Stomach (tissue), 9 donors: Measurements from ENCODE around the gene NWD2. TPM values are rescaled to one million over a fixed set of nuclear protein-coding genes. Genes with fewer than 3 reads are reported as not detected.

Source experiments
- DNase-seq, 2 donors: peaks; one replicate each; pipeline versions ENCODE4 v3.0.0 to v3.0.0-alpha.2; 2013 to 2019
- H3K27ac ChIP-seq, 5 donors: fragments of 200-600 bp in 4 of 5; sonication (generic) in 4 of 5; one replicate each; pipeline ENCODE4 v1.5.1; 2013 to 2019; ENCODE audit warnings: mild to moderate bottlenecking in 1 of 5, moderate library complexity in 1 of 5
- H3K27me3 ChIP-seq, 3 donors: fragments of 200-600 bp; sonication (generic); one replicate each; pipeline ENCODE4 v1.5.1; 2017 to 2019; ENCODE audit warnings: mixed run types in 1 of 3
- H3K36me3 ChIP-seq, 4 donors: fragments of 200-600 bp; sonication (generic); 1 replicate in 3 of 4; 2 replicates in 1 of 4; pipeline ENCODE4 v1.5.1; 2016 to 2019
- H3K4me1 ChIP-seq, 4 donors: fragments of 200-600 bp; sonication (generic); one replicate each; pipeline ENCODE4 v1.5.1; 2016 to 2019
- H3K4me3 ChIP-seq, 4 donors: fragments of 200-600 bp; sonication (generic) in 3 of 4; one replicate each; pipeline ENCODE4 v1.5.1; 2016 to 2019; ENCODE audit warnings: mild to moderate bottlenecking in 1 of 4
- H3K9me3 ChIP-seq, 4 donors: fragments of 200-600 bp; sonication (generic); one replicate each; pipeline ENCODE4 v1.5.1; 2016 to 2019
- EP300 ChIP-seq: sonication (generic); formaldehyde crosslinking; IDR thresholded peaks from one replicate; pipeline ENCODE4 v1.6.1; 2017; ENCODE audit warnings: antibody characterized with exemption
- POLR2A ChIP-seq, 4 donors: fragments of 450-650 bp; IDR thresholded peaks; one replicate each; pipeline ENCODE4 v1.6.1; 2016; ENCODE audit warnings: antibody characterized with exemption in 4 of 4, control low read depth in 2 of 4, mild to moderate bottlenecking in 1 of 4, moderate library complexity in 1 of 4
- POLR2AphosphoS5 ChIP-seq, 3 donors: sonication (generic); formaldehyde crosslinking; IDR thresholded peaks; one replicate each; pipeline ENCODE4 v1.6.1; 2016; ENCODE audit warnings: antibody characterized with exemption in 3 of 3
- WGBS, 5 donors: extraction: QIAGEN DNeasy Blood & Tissue Kit in 3 of 5; methylation state at CpG; one replicate each; pipeline versions ENCODE4 v1.1.5 to v1.1.7; 2013 to 2018; 5-methylcytosine and 5-hydroxymethylcytosine counted together
- intact Hi-C: fragments of 100-400 bp; cut with DNase I; formaldehyde crosslinking; loops from one replicate; pipeline ENCODE4 v1.15.1; 2023; ENCODE audit warnings: low total_unique reads
- polyA plus RNA-seq, 3 donors: library from polyadenylated mRNA; stranded (reverse); fragments of 200-250 nt; gene quantifications; one replicate each; pipeline ENCODE4 v1.2.3, GENCODE V29; 2013
- total RNA-seq, 5 donors: library from RNA; depleted of rRNA; stranded (reverse); fragments of >200 nt; gene quantifications; one replicate each; pipeline versions ENCODE4 v1.1.0 to v1.2.3, GENCODE V29; 2014 to 2016
- TF ChIP-seq, protein P1 (sequence below), 7 experiments: fragments of 450-650 bp in 4 of 7; fragments of 200-600 bp in 3 of 7; sonication (generic) in 3 of 7; IDR thresholded peaks; one replicate each; pipeline ENCODE4 v1.5.1; 2016 to 2019; ENCODE audit warnings: antibody characterized with exemption in 7 of 7, control low read depth in 2 of 7, mild to moderate bottlenecking in 1 of 7
- donor health status: healthy with polysubstance abuse.
- donor health status: Bipolar disorder and iron deficiency.
- donor health status: healthy.

The NWD2 gene
- total and polyA plus RNA-seq, 8 donors: under 0.01 to 1.5 (median 0.05) TPM; not detected in 5

DNA sequence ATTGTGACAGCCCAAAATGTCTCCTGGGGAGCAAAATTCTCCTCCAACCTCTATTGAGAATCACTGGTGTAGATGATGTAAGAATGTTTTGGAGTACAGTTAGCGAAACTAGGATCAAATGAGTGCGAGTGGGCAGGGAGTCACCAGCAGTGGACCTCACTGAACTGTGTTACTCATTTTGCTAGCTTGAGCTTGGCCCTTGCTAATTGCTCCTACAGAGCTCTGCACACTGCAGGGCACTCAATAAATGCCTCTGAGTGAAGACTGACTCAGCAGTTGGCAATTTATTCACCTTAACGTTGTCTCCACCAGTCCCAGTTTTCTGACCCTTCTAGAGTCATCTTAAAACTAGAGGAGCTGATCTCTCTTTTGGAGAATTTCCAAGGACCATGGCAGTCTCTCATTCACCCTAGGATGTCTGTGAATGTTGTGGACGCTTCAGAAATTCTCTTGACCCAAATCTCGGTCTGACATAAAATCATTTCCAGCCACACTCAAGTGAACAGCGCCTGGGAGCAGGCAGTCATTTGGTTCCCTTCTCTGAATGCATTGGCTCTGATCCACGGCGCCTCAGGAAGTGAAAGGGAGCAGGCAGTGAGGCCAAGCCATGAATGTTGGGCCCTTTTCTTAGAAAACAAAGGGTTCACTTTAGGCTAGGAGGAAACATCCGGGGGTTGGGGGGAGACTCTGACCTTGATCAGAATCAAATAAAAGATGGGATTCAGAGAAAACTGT lies 148.1 kb downstream of the NWD2 start:
- Histone ChIP-seq H3K27me3 (no peaks in the 10 kb centered on the region), H3K36me3 (no peaks in the 10 kb centered on the region), H3K4me1 (peaks cover 0 to 5% (median 2%) of the 10 kb centered on the region in 4 donors), H3K4me3 (no peak overlapping the region), H3K9me3 (no peaks in the 10 kb centered on the region), H3K27ac (no peak overlapping the region)
- whole genome bisulfite sequencing, 5 donors: 36 to 51% (median 41%) methylated on average over 9 of the region's 9 CpGs
- DNase-seq: peak; percentile 50 to 56
- no peak for TF ChIP-seq POLR2A (IDR thresholded peaks at IDR 0.05)
- no peak for TF ChIP-seq EP300
- TF ChIP-seq, protein P1, sequence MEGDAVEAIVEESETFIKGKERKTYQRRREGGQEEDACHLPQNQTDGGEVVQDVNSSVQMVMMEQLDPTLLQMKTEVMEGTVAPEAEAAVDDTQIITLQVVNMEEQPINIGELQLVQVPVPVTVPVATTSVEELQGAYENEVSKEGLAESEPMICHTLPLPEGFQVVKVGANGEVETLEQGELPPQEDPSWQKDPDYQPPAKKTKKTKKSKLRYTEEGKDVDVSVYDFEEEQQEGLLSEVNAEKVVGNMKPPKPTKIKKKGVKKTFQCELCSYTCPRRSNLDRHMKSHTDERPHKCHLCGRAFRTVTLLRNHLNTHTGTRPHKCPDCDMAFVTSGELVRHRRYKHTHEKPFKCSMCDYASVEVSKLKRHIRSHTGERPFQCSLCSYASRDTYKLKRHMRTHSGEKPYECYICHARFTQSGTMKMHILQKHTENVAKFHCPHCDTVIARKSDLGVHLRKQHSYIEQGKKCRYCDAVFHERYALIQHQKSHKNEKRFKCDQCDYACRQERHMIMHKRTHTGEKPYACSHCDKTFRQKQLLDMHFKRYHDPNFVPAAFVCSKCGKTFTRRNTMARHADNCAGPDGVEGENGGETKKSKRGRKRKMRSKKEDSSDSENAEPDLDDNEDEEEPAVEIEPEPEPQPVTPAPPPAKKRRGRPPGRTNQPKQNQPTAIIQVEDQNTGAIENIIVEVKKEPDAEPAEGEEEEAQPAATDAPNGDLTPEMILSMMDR (IDR thresholded peaks at IDR 0.05): no peak
- no peak for TF ChIP-seq POLR2AphosphoS5 (IDR thresholded peaks at IDR 0.05)
- intact Hi-C loops: no loop called here

DNA sequence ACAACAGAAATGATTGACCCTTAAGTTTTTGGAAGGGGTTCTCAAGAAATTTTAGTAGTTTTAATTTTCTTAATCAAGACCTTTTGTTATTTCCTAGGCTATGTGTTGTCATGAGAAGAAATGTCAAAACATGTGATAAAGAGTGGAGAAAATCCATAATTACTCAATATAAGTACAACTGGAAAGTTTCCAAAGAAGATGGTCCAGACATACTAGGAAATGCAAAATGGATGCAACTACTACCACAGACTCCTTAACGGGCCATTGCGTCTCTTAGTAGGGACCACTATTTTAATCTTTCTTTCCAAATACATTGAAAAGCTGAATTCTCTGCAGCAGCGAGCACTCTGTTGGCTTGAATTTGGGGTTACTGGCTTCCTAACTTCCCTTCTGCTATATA lies 148.8 kb downstream of the NWD2 start:
- Histone ChIP-seq H3K4me3 (no peak overlapping the region), H3K36me3 (no peaks in the 10 kb centered on the region), H3K27ac (no peak overlapping the region), H3K27me3 (no peaks in the 10 kb centered on the region), H3K9me3 (no peaks in the 10 kb centered on the region), H3K4me1 (peaks cover 0 to 5% (median 2%) of the 10 kb centered on the region in 4 donors)
- TF ChIP-seq POLR2AphosphoS5 (IDR thresholded peaks at IDR 0.05) (no peak), EP300 (no peak), POLR2A (IDR thresholded peaks at IDR 0.05) (no peak)
- TF ChIP-seq, protein P1 (IDR thresholded peaks at IDR 0.05): no peak
- 66 to 89% (median 82%) methylated on average over 3 of the region's 3 CpGs for WGBS, 5 donors
- DNase-seq: no peak
- intact Hi-C loops: no loop called here

DNA sequence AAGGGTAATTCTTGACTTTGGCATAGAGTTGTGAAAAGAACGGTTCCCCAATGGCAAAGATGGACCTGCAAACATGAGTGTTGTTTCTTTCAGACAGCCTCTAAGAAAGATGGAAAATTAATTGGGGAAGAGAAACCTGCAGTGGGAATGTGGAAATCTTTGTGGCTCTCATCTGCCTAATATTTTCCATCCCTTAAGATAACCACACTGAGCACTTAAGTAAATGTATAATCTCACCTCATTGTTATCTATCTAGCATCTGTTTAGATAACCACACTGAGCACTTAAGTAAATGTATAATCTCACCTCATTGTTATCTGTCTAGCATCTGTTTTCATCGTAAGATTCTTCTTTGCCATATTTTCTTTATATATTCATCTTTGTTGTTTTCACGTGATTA lies 149.3 kb downstream of the NWD2 start:
- intact Hi-C loops: no loop called here
- Histone ChIP-seq H3K36me3 (no peaks in the 10 kb centered on the region), H3K27me3 (no peaks in the 10 kb centered on the region), H3K27ac (no peak overlapping the region), H3K4me3 (no peak overlapping the region), H3K4me1 (peaks cover 0 to 5% (median 2%) of the 10 kb centered on the region in 4 donors), H3K9me3 (no peaks in the 10 kb centered on the region)
- WGBS, 5 donors: 67 to 76% (median 70%) methylated on average over 3 of the region's 3 CpGs
- DNase-seq: no peak
- TF ChIP-seq POLR2A (IDR thresholded peaks at IDR 0.05) (no peak), EP300 (no peak), POLR2AphosphoS5 (IDR thresholded peaks at IDR 0.05) (no peak)
- TF ChIP-seq, protein P1 (IDR thresholded peaks at IDR 0.05): no peak

DNA sequence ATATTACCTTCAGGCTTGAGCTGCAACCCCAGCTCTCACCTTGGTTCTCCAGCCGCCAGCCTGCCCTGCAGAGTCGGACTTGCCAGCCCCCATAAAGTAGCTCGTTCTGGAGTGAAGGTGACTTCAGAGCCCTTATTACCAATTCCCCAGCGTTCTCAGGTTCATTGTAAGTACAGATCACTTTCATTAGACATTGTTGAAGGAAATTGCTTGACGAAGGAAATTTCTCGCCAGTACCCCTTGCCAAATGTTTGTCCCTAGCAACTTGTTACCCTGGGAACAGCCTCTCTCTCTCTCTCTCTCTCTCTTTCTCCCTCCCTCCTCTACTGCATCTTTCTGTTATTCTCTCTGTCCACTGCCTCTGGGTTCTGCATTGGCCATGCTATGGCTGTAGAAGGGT lies 153.0 kb downstream of the NWD2 start:
- Histone ChIP-seq H3K36me3 (no peaks in the 10 kb centered on the region), H3K4me1 (no peaks in the 10 kb centered on the region), H3K4me3 (no peak overlapping the region), H3K27ac (no peak overlapping the region), H3K9me3 (no peaks in the 10 kb centered on the region), H3K27me3 (no peaks in the 10 kb centered on the region)
- whole genome bisulfite sequencing, 5 donors: 79 to 93% (median 88%) methylated on average over 6 of the region's 6 CpGs
- TF ChIP-seq POLR2A (IDR thresholded peaks at IDR 0.05) (no peak), POLR2AphosphoS5 (IDR thresholded peaks at IDR 0.05) (no peak), EP300 (no peak)
- TF ChIP-seq, protein P1 (IDR thresholded peaks at IDR 0.05): no peak
- intact Hi-C loops: no loop called here
- no peak for DNase-seq
